PC-9 (cell line): Measurements from ENCODE around the gene SYNPR.

Experiments used
- EZH2 ChIP-seq: fragments of 200-600 bp; sonication (generic); IDR thresholded peaks from 2 replicates; pipeline ENCODE4 v1.8.0; 2017; ENCODE audit warnings: antibody characterized with exemption, low read depth
- TF ChIP-seq, protein P1 (sequence below): fragments of 200-600 bp; sonication (generic); conservative IDR thresholded peaks from 2 replicates; pipeline ENCODE4 v1.6.1; 2017; ENCODE audit warnings: mixed run types, antibody characterized with exemption, mild to moderate bottlenecking, moderate library complexity

DNA sequence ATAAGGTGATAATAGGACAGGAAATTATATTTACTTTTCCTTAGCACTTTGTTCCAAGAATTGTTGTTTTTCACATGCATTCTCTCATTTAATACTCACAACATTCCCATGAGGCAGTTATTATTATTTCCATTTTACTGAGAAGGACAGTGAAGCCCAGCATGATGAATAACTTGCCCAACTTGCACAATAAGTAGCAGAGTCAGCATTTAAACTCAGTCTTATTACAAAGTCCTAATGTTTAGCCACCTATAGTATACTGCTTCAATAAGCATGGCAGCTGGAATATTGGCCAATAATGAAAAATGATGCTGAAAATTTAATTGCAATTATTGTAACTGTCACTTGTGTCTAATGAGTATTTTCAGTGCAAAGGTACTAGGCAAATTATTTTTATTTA is 45.7 kb downstream of the SYNPR start:
- TF ChIP-seq, protein P1, sequence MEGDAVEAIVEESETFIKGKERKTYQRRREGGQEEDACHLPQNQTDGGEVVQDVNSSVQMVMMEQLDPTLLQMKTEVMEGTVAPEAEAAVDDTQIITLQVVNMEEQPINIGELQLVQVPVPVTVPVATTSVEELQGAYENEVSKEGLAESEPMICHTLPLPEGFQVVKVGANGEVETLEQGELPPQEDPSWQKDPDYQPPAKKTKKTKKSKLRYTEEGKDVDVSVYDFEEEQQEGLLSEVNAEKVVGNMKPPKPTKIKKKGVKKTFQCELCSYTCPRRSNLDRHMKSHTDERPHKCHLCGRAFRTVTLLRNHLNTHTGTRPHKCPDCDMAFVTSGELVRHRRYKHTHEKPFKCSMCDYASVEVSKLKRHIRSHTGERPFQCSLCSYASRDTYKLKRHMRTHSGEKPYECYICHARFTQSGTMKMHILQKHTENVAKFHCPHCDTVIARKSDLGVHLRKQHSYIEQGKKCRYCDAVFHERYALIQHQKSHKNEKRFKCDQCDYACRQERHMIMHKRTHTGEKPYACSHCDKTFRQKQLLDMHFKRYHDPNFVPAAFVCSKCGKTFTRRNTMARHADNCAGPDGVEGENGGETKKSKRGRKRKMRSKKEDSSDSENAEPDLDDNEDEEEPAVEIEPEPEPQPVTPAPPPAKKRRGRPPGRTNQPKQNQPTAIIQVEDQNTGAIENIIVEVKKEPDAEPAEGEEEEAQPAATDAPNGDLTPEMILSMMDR: no peak
- no peak for TF ChIP-seq EZH2
